Amniotic stem cell (primary cell): Measurements from ENCODE around the gene GABPB2.

Source experiments
- DNase-seq: peaks from one replicate; lab custom pipeline; 2025; lab: John Stamatoyannopoulos, UW

The GABPB2 gene

GRCh38 chr1:151165281-151165737, 94.7 kb downstream of the GABPB2 start:
- no peak for DNase-seq

GRCh38 chr1:151165738-151166504, 95.4 kb downstream of the GABPB2 start, which contains the start of the genes LYSMD1 and SCNM1:
Gene LYSMD1, minus strand, starts transcription at chr1:151165902. Its CDS starts 644 bp downstream, at chr1:151165258.
Gene SCNM1, plus strand, starts transcription at chr1:151166144. Its CDS starts 9 bp downstream, at chr1:151166153.
- DNase-seq = peak; percentile 96

- peak; percentile 53 for DNase-seq
Measured at GRCh38 chr1:151166505-151166956, 96.0 kb downstream of the GABPB2 start.

DNA sequence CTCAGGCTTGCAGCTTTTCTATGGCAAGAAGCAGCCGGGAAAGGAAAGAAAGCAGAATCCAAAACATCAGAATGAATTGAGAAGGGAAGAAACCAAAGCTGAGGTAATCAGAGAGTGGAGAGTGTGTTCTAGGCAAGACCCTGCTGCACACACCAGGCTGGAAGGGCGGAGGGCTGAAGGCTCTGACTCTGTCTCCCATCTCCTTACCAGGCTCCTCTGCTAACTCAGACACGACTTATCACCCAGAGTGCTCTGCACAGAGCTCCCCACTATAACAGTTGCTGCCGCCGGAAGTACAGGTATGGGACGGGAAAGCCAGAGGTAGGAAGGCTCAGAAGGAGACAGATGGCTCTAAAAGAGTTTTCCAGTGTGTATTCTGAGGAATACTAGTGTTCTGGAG, 96.6 kb downstream of the GABPB2 start:
- no peak for DNase-seq

DNA sequence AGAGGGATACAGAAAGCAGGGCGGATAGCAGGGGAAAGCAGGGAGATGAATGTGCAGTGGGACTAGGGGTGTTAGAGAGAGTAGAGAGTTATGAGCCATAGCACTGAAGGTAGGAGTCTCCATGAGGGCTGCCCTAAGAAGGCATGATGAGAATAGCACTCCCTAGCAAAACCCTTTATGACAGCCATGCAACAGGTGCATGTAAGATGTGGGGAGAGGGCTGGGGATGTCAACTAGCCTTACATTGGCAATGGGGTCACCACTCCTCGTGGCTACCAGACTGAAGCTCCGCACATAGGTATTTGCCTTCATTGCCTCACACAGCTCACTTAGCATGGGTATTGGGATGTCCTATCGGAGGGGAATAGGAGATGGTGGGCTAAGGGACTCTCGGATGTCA, 100.6 kb downstream of the GABPB2 start:
- DNase-seq = no peak
